ENCODE measurements around the gene MTMR10. TPM values are rescaled to one million over a fixed set of nuclear protein-coding genes. Genes with fewer than 3 reads are reported as not detected.

The MTMR10 gene
- polyA plus RNA-seq, 3 donors, result 45.5 to 72.1 (median 55.1) TPM

- DNase-seq (ENCODE audit: extremely low read depth in 1 of 11, low read depth in 9 of 11, low spot score in 4 of 11), result no peak
These were observed 29.1 kb upstream of the MTMR10 start for GRCh38 chr15:31020542-31020941.

GRCh38 chr15:31019986-31020385 is 28.6 kb upstream of the MTMR10 start:
- DNase-seq (ENCODE audit: extremely low read depth in 1 of 11, low read depth in 9 of 11, low spot score in 4 of 11), result no peak

- DNase-seq (ENCODE audit: extremely low read depth in 1 of 11, low read depth in 9 of 11, low spot score in 4 of 11), result no peak
These were observed 25.9 kb upstream of the MTMR10 start for GRCh38 chr15:31017311-31017710.

- DNase-seq (ENCODE audit: extremely low read depth in 1 of 11, low read depth in 9 of 11, low spot score in 4 of 11), result no peak
These were observed 25.1 kb upstream of the MTMR10 start for GRCh38 chr15:31016446-31016915.

GRCh38 chr15:31014608-31014925 is 23.1 kb upstream of the MTMR10 start:
- DNase-seq (ENCODE audit: extremely low read depth in 1 of 11, low read depth in 9 of 11, low spot score in 4 of 11), result no peak

- no peak for DNase-seq (ENCODE audit: extremely low read depth in 1 of 11, low read depth in 9 of 11, low spot score in 4 of 11)
These were observed 22.6 kb upstream of the MTMR10 start for GRCh38 chr15:31013863-31014607.

- DNase-seq (ENCODE audit: extremely low read depth in 1 of 11, low read depth in 9 of 11, low spot score in 4 of 11), result no peak
These were observed 21.0 kb upstream of the MTMR10 start for GRCh38 chr15:31012455-31012854.

GRCh38 chr15:31010036-31010435 is 18.6 kb upstream of the MTMR10 start:
- no peak for DNase-seq (ENCODE audit: extremely low read depth in 1 of 11, low read depth in 9 of 11, low spot score in 4 of 11)

GRCh38 chr15:31005660-31006059 is 14.2 kb upstream of the MTMR10 start:
- DNase-seq (ENCODE audit: extremely low read depth in 1 of 11, low read depth in 9 of 11, low spot score in 4 of 11), result no peak

GRCh38 chr15:31004220-31004733 is 12.8 kb upstream of the MTMR10 start:
- DNase-seq (ENCODE audit: extremely low read depth in 1 of 11, low read depth in 9 of 11, low spot score in 4 of 11), result no peak

GRCh38 chr15:31001702-31002101 is 10.3 kb upstream of the MTMR10 start:
- no peak for DNase-seq (ENCODE audit: extremely low read depth in 1 of 11, low read depth in 9 of 11, low spot score in 4 of 11)

GRCh38 chr15:30999729-31000128 is 8.3 kb upstream of the MTMR10 start:
- DNase-seq (ENCODE audit: extremely low read depth in 1 of 11, low read depth in 9 of 11, low spot score in 4 of 11), result no peak

GRCh38 chr15:30997270-30997669 is 5.8 kb upstream of the MTMR10 start:
- no peak for DNase-seq (ENCODE audit: extremely low read depth in 1 of 11, low read depth in 9 of 11, low spot score in 4 of 11)

- DNase-seq (ENCODE audit: extremely low read depth in 1 of 11, low read depth in 9 of 11, low spot score in 4 of 11), result no peak
These were observed 929 bp upstream of the MTMR10 start for GRCh38 chr15:30992249-30992864.

GRCh38 chr15:30990446-30991254 is 778 bp downstream of the MTMR10 start:
- DNase-seq (ENCODE audit: extremely low read depth in 1 of 11, low read depth in 9 of 11, low spot score in 4 of 11), result peak in 2 of 11 donors; percentile 10 to 41

GRCh38 chr15:30990036-30990435 is 1.4 kb downstream of the MTMR10 start:
- DNase-seq (ENCODE audit: extremely low read depth in 1 of 11, low read depth in 9 of 11, low spot score in 4 of 11), result no peak

- peak in 1 of 11 donors; percentile 28 for DNase-seq (ENCODE audit: extremely low read depth in 1 of 11, low read depth in 9 of 11, low spot score in 4 of 11)
These were observed 6.3 kb downstream of the MTMR10 start for GRCh38 chr15:30985081-30985531.

- DNase-seq (ENCODE audit: extremely low read depth in 1 of 11, low read depth in 9 of 11, low spot score in 4 of 11), result no peak
These were observed 6.9 kb downstream of the MTMR10 start for GRCh38 chr15:30984542-30984941.

GRCh38 chr15:30984118-30984517 is 7.3 kb downstream of the MTMR10 start:
- DNase-seq (ENCODE audit: extremely low read depth in 1 of 11, low read depth in 9 of 11, low spot score in 4 of 11), result no peak

GRCh38 chr15:30979457-30979856 is 12.0 kb downstream of the MTMR10 start:
- no peak for DNase-seq (ENCODE audit: extremely low read depth in 1 of 11, low read depth in 9 of 11, low spot score in 4 of 11)
